Erythroblast (primary cell): ENCODE measurements around the gene TRIP13.

Experiments
- DNase-seq, 2 experiments: peaks; one replicate each; lab custom pipeline; 2025; lab: John Stamatoyannopoulos, UW
- GATA1 ChIP-seq: IDR thresholded peaks from 2 replicates; pipeline ENCODE4 v1.6.1; 2011; ENCODE audit warnings: low read depth, mild to moderate bottlenecking, control low read depth, low read length, moderate library complexity
- POLR2A ChIP-seq: IDR thresholded peaks from 2 replicates; pipeline ENCODE4 v1.6.1; 2011; ENCODE audit warnings: mild to moderate bottlenecking, low read length

Gene TRIP13

DNA sequence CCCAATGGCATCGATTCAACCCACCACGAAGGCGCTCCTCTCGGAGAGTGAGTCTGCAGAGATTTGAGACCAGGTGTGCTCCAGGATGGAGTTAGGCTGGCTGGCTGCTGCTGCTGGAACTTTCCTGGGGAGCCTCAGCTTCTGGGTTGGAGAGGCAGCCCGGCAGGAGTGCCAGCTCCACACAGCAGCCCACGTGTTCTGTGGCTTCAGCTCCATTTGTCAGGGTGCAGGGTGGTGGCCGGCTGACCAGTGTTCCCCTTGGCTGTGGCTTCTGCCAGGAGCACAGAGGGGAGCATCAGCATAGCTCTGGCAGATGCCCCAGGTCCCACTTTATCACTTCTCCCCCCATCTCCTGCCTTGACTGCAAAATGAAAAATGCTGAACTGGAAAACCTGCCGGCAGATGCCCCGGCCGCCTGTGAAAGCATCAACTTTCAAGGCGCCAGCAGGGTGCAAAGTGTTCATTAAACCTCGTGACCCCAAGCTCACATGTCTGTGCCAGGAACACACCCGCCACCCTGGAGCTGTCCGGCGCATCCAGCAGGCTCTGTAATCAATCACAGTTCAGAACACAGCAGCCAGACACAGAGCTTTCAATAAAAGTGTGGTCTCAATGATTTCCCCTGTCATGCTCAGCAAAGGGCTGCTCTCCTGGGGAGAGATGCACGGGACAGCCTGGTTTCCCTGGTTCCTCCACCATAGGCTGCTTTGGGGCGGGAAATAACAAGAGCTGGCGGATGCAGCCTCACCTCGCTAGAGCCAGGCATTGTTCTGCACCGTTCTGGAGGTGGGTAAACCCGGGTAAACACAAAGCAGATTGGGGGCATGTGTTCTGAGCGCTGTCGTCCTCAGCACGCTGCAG lies 53.2 kb downstream of the TRIP13 start:
- TF ChIP-seq GATA1 (no peak), POLR2A (no peak)
- DNase-seq = no peak

DNA sequence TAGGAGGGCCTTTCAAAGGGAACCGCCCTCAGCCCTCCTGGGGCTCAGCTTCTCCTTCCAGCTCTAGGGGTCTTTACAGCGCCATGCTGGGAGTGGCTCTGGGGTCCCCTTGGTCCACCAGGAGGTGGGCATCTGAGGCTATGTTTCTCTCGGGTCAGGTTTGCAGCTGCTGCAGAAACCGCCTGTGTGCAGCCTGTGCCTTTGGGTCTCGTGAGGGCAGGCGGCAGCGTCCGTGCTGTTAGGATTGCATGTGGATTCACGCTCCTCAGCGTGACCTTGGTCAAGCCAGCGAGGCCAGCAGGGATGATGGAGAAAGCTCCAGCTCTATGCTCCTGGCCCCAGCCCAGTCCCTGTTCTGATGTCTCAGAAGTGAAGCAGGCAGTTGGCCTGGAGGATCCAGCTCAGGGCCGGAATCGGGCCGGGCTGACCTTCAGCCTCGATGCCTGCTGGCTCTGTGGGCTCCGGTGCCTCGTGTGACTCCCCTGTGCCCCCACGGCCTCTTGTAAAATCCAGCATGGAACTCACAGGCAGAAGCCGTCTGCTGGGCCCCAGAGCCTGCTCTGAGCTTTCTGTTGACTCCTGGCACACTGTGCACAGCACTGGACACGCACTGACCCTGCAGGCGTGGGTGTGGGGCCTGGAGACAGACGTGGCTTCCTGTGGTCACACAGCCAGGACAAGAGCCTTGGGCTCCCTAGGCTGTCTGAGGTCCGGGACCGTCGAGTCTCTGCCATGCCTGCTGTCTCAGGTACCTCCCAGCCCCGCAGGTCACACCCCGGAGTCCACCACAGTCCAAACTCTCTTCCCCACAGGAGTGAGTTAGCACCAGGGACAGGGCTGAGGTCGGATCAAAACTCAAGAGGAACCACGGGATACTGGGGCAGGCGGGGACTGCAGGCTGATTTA lies 54.3 kb downstream of the TRIP13 start:
- no peak for DNase-seq
- TF ChIP-seq POLR2A (no peak), GATA1 (no peak)

GRCh38 chr5:947626-948471 lies 55.2 kb downstream of the TRIP13 start:
- TF ChIP-seq GATA1 = no peak
- no peak for TF ChIP-seq POLR2A
- DNase-seq = no peak

GRCh38 chr5:948472-949274 lies 56.0 kb downstream of the TRIP13 start:
- peak in 1 of 2 experiments; percentile 25 for DNase-seq
- TF ChIP-seq POLR2A (no peak), GATA1 (no peak)

- DNase-seq = no peak
- no peak for TF ChIP-seq POLR2A
- TF ChIP-seq GATA1 = no peak
These were observed 56.5 kb downstream of the TRIP13 start for GRCh38 chr5:949275-949543.

- TF ChIP-seq GATA1 (no peak), POLR2A (no peak)
- DNase-seq = no peak
These were observed 57.3 kb downstream of the TRIP13 start for GRCh38 chr5:949815-950560.

GRCh38 chr5:951940-952596 lies 59.4 kb downstream of the TRIP13 start:
- TF ChIP-seq GATA1 = no peak
- TF ChIP-seq POLR2A = no peak

DNA sequence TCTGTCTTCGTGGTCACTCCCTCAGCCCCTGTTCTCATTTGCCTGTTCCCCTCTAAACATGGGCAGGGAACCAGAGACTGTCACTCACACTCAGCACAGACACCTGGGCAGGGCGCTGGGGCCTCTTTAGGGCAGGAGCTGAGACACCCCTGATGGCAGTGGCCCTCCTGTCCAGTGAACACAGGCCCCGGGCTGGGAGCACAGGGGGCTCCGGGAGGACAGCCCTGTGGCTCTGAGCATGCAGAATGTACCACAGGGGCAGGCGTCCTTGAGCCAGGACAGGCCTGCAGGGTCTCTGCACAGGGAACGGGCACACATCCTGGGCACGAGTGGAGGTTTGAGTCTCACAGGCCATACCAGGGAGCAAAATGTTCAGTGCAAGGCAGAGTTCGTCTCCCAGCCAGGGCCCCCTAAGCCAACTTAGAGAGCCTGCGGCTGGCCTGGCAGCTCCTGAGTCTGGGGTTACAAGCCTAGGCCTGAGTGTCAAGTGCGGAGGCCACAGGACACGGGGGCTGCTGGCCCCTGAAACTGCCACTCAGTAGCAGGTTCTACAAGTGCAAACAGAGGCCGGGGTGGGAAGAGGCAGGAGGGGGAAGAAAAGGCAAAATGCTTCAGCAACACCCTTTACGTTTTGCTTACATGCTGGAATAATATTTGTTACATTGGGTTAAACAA lies 60.0 kb downstream of the TRIP13 start:
- no peak for TF ChIP-seq GATA1
- DNase-seq = no peak

More at GRCh38 chr5:951940-952596, 59.4 kb downstream of the TRIP13 start:
- DNase-seq = no peak

DNA sequence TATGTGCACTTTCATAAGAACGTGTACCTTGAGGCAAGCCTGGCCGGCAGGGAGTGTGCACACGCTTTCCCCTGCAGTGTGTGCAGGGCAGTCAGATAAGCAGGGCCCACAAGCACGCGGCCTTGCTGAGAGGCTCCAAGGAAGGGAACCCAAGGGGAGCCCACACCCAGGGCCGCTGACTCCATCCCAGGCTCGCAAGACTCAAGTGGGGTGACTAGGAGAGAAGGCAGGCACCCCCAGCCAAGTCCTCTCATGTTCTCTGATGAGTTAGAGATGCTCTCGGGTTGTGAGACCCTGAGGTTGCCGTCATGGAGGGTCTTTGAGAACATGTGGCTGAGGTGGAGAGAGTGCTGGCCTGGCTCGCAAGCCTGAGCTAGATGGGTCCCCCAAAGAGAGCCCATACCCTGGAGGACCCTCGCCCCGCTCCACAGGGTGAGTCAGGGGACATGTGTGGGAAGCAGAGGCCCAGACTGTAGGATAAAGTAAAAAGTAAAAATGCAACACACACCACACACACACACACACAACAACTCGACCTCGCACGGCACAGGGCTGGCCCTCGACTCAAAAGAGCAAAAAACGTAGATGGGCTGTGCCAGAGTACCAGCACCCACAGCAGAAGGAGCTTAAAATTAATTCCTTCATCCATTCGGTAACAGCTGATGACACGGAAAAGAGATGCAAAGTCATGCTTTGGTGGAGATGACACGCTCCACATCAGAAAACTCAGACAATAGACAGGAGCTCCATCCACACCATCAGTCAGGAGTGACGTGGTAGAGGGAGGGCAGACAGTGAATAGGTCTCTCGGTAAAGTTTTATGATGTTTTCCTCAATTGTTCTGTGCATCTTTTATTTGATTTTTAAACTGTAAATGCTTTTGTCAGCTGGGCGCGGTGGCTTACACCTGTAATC lies 61.1 kb downstream of the TRIP13 start:
- no peak for DNase-seq
- TF ChIP-seq GATA1 = no peak
- TF ChIP-seq POLR2A = no peak
